ENCODE results near the gene RIN3. TPM values are rescaled to one million over a fixed set of nuclear protein-coding genes. Genes with fewer than 3 reads are reported as not detected.
"Not testable (repeated sequence)": the region's sequence is repeated elsewhere in the genome, so short reads cannot be mapped to it uniquely, and the experiment has no call there.

Gene RIN3
- total and polyA plus RNA-seq, 2 donors (not counting 3 experiments of a cell fraction or from before 2014, with no cell fraction given): 5.1 to 20.8 TPM

GRCh38 chr14:92679246-92679645, 165.7 kb downstream of the RIN3 start:
- ChIA-PET CTCF (interaction anchor here (2.3 to 4.9 kb wide), 2 partner anchors 90 to 544 kb away, joined by 13 to 24 read pairs; no protein-coding TSS in a partner anchor), POLR2A (no interaction called here)
- TF ChIP-seq CTCF (IDR thresholded peaks at IDR 0.05; ENCODE audit: extremely low read depth in 1 of 2, insufficient read depth in 1 of 2, low read depth in 1 of 2, low read length in 2 of 2): no peak
- Histone ChIP-seq H4K20me1 (replicated peaks; ENCODE audit: control insufficient read depth, extremely low read depth, insufficient read depth, low read length) (no peaks in the 10 kb centered on the region), H3K4me3 (replicated peaks in 1 of 3; ENCODE audit: insufficient read depth in 1 of 3, low read depth in 1 of 3, low read length in 3 of 3) (no peak overlapping the region), H3K9me3 (replicated peaks; ENCODE audit: control insufficient read depth, insufficient read depth, low read length) (no peaks in the 10 kb centered on the region), H3K79me2 (ENCODE audit: control insufficient read depth, insufficient read depth, low read length) (no peaks in the 10 kb centered on the region), H3K9ac (replicated peaks; ENCODE audit: extremely low read depth, insufficient read depth, low read length) (no peak overlapping the region), H3K4me1 (ENCODE audit: control insufficient read depth, extremely low read depth, insufficient read depth, low read length) (peaks cover 4% of the 10 kb centered on the region), H3K9me1 (replicated peaks; ENCODE audit: control insufficient read depth, extremely low read depth, insufficient read depth, low read length) (no peaks in the 10 kb centered on the region), H3K27me3 (ENCODE audit: control insufficient read depth in 2 of 2, insufficient read depth in 2 of 2, low read length in 2 of 2) (no peaks in the 10 kb centered on the region), H3K36me3 (ENCODE audit: control insufficient read depth in 2 of 2, extremely low read depth in 1 of 2, insufficient read depth in 2 of 2, low read length in 2 of 2) (peaks cover 0 to 4% of the 10 kb centered on the region in 2 experiments), H2AFZ (ENCODE audit: low read depth, low read length) (no peak overlapping the region), H3K4me2 (ENCODE audit: insufficient read depth, low read length) (no peak overlapping the region), H3K27ac (ENCODE audit: insufficient read depth, low read depth, low read length) (no peak overlapping the region)
- BruUV-seq (replicated peaks): no TSS peak
- dilution Hi-C loops (cut with MboI; ENCODE audit: extremely low pct_ligation_motif_present, low sequenced_read_pairs): loop anchor here (25.0 kb wide), 1 partner anchor 317 kb away; no protein-coding TSS in a partner anchor
- FAIRE-seq (no peak), DNase-seq (ENCODE audit: low read depth, low spot score) (no peak)
- intact Hi-C loops (cut with micrococcal nuclease): no loop called here

GRCh38 chr14:92680330-92680729, 166.7 kb downstream of the RIN3 start:
- H3K4me1 ChIP-seq (ENCODE audit: control insufficient read depth, extremely low read depth, insufficient read depth, low read length); H3K27ac ChIP-seq (ENCODE audit: insufficient read depth, low read depth, low read length); H3K4me3 ChIP-seq (replicated peaks in 1 of 3; ENCODE audit: insufficient read depth in 1 of 3, low read depth in 1 of 3, low read length in 3 of 3); H4K20me1 ChIP-seq (replicated peaks; ENCODE audit: control insufficient read depth, extremely low read depth, insufficient read depth, low read length); BruUV-seq (replicated peaks); POLR2A ChIA-PET; H3K9me1 ChIP-seq (replicated peaks; ENCODE audit: control insufficient read depth, extremely low read depth, insufficient read depth, low read length); H2AFZ ChIP-seq (ENCODE audit: low read depth, low read length); DNase-seq (ENCODE audit: low read depth, low spot score); H3K79me2 ChIP-seq (ENCODE audit: control insufficient read depth, insufficient read depth, low read length); H3K36me3 ChIP-seq (ENCODE audit: control insufficient read depth in 2 of 2, extremely low read depth in 1 of 2, insufficient read depth in 2 of 2, low read length in 2 of 2); H3K9me3 ChIP-seq (replicated peaks; ENCODE audit: control insufficient read depth, insufficient read depth, low read length); H3K4me2 ChIP-seq (ENCODE audit: insufficient read depth, low read length); FAIRE-seq; H3K9ac ChIP-seq (replicated peaks; ENCODE audit: extremely low read depth, insufficient read depth, low read length); H3K27me3 ChIP-seq (ENCODE audit: control insufficient read depth in 2 of 2, insufficient read depth in 2 of 2, low read length in 2 of 2): not testable (repeated sequence)
- dilution Hi-C loops (cut with MboI; ENCODE audit: extremely low pct_ligation_motif_present, low sequenced_read_pairs): loop anchor here (25.0 kb wide), 1 partner anchor 318 kb away; no protein-coding TSS in a partner anchor
- intact Hi-C loops (cut with micrococcal nuclease): loop anchor here (2.0 to 10.0 kb wide), 2 partner anchors 92 to 356 kb away; partner anchors contain the start of gene SLC24A4
- CTCF ChIA-PET: interaction anchor here (0.8 to 4.9 kb wide), 12 partner anchors 10 to 547 kb away, joined by 3 to 24 read pairs (median 4); no protein-coding TSS in a partner anchor
